HCT116 (cell line): ENCODE measurements around the gene CAMKMT.

Source experiments
- CTCF ChIP-seq, 3 experiments: fragments of 200-600 bp in 1 of 3; sonication (generic) in 1 of 3; IDR thresholded peaks in 2 of 3; conservative IDR thresholded peaks in 1 of 3; 2 replicates each; pipeline ENCODE4 v1.5.1; 2012 to 2017; ENCODE audit warnings: low read depth in 2 of 3, low read length in 2 of 3, antibody characterized with exemption in 1 of 3, borderline replicate concordance in 1 of 3, control low read depth in 1 of 3, mild to moderate bottlenecking in 1 of 3, mixed read lengths in 1 of 3, mixed run types in 1 of 3, moderate library complexity in 1 of 3; ENCODE audit not compliant: insufficient read depth in 1 of 3
- FOSL1 ChIP-seq: IDR thresholded peaks from 2 replicates; pipeline ENCODE4 v1.6.1; 2012; ENCODE audit warnings: low read depth
- POLR2A ChIP-seq: IDR thresholded peaks from 2 replicates; pipeline ENCODE4 v1.7.0; 2011; ENCODE audit warnings: borderline replicate concordance; ENCODE audit not compliant: insufficient read depth, insufficient read length; ENCODE audit errors: extremely low read depth
- POLR2AphosphoS5 ChIP-seq: IDR thresholded peaks from 2 replicates; pipeline ENCODE4 v1.6.1; 2011; ENCODE audit warnings: mild to moderate bottlenecking, low read depth, low read length, moderate library complexity
- RAD21 ChIP-seq: IDR thresholded peaks from 2 replicates; pipeline ENCODE4 v1.6.1; 2012; ENCODE audit warnings: low read depth, mild to moderate bottlenecking
- REST ChIP-seq: IDR thresholded peaks from 2 replicates; pipeline ENCODE4 v1.6.1; 2012; ENCODE audit warnings: low read depth
- SIN3A ChIP-seq: IDR thresholded peaks from 2 replicates; pipeline ENCODE4 v1.6.1; 2012; ENCODE audit warnings: low read depth
- SP1 ChIP-seq: IDR thresholded peaks from 2 replicates; pipeline ENCODE4 v1.6.1; 2012; ENCODE audit warnings: low read depth
- YY1 ChIP-seq: IDR thresholded peaks from 2 replicates; pipeline ENCODE4 v1.6.1; 2011; ENCODE audit warnings: low read length, low read depth, moderate library complexity, mild to moderate bottlenecking; ENCODE audit not compliant: insufficient replicate concordance; ENCODE audit errors: extremely low read depth

- no peak for TF ChIP-seq POLR2AphosphoS5
- no peak for TF ChIP-seq CTCF (IDR thresholded peaks at IDR 0.05 in 2 of 3, conservative IDR thresholded peaks at IDR 0.05 in 1 of 3; ENCODE audit: borderline replicate concordance in 1 of 3, insufficient read depth in 1 of 3, low read depth in 2 of 3, low read length in 2 of 3)
- TF ChIP-seq SP1 = no peak
- no peak for TF ChIP-seq YY1
- TF ChIP-seq POLR2A = no peak
- no peak for TF ChIP-seq REST
- no peak for TF ChIP-seq SIN3A
- no peak for TF ChIP-seq FOSL1
- no peak for TF ChIP-seq RAD21
Measured at GRCh38 chr2:44731505-44731904, 369.8 kb downstream of the CAMKMT start.
